Cortex of kidney (tissue), 1 donor: ENCODE results near the gene FGD2.

Experiments
- DNase-seq: peaks from one replicate; lab custom pipeline; 2025; lab: John Stamatoyannopoulos, UW

FGD2 gene, protein sequence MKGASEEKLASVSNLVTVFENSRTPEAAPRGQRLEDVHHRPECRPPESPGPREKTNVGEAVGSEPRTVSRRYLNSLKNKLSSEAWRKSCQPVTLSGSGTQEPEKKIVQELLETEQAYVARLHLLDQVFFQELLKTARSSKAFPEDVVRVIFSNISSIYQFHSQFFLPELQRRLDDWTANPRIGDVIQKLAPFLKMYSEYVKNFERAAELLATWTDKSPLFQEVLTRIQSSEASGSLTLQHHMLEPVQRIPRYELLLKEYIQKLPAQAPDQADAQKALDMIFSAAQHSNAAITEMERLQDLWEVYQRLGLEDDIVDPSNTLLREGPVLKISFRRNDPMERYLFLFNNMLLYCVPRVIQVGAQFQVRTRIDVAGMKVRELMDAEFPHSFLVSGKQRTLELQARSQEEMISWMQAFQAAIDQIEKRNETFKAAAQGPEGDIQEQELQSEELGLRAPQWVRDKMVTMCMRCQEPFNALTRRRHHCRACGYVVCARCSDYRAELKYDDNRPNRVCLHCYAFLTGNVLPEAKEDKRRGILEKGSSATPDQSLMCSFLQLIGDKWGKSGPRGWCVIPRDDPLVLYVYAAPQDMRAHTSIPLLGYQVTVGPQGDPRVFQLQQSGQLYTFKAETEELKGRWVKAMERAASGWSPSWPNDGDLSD

DNA sequence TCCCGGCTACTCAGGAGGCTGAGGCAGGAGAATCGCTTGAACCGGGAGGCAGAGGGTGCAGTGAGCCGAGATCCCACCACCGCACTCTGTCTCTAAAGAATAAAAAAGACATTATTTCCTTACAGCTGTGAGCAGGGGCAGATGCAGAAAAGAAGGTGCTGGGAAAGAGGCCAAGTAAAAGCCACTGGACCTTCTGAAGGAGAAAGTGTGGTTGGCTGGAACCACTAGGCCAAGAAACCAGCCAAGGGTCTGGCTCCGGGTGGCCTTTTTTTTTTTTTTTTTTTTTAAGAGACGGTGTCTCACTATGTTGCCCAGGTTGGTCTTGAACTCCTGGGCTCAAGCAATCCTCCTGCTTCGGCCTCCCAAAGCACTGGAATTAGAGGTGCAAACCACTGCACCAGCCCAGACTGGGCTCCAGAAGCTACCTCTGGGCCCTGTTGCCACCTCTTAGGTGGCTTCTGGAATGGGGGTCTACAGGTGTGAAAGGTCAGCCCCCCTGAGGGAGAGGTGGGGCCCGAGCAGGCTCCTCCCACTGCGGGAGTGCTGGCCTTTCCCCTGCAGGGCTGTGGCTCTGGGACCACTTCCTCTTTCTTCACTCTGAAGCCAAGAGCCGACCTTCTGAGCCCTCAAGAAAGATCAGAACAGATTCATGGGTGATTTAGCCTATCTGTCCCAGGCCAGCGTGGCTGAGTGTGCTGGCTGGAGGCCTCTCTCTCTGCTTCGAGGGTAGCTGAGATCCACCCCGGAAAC is at the start of gene FGD2:
TSS of gene FGD2 (plus strand) at position 595 of the 750 bp plus-strand sequence. CDS start 163 bp downstream, outside the sequence.
- DNase-seq = no peak

DNA sequence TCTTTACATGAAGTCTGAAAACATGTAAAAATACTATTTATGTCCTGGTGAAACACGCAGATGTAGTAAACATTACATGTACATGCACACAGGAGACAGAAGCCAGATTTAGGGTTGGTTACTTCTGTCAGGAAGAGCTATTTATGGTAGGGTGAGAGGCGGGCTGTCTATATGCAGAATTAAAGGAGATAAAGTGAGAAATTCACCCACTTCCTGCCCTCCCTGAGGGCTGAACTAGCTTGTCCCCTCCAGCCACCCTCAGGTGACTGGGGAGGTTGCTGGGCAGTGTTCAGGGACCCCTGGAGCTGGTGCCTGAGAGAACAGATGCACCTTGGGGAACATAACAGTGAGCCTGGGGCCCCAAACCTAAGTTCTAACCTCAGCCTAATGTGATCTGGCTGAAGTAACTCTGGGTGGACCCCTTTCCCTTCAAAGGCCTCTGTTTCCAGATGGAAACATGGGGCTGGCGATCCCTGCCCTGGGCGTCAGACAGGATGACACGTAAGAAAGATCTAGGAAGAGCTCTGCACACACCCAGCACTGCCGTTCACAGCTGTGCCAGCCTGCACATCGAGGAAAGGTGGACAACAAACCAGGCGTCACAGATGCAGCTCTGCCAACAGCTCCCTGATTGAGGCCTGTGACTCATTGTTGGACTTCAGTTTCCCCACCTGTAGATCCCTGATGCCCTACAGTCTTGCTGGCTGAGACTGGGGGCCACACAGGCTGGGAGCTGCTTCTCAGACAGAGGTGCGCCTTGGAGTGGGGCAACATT is 49.6 kb upstream of the FGD2 start:
- DNase-seq = no peak

DNA sequence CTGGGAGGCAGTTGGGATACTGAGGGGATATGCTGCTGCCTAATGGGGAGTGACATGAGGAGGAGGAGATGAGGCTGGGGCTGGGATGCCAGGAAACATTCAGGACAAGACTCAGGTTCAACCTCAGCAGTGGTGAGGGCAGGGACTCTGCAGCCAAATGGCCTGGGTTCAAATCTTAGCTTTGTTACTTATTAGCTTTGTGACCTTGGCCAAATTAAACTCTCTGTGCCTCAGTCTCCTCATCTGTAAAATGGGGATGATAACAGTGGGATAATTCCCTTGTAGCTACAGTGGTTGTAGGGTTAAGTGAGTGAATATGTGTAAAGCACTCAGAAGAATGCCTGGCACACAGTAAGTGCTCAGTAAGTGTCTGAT is 49.0 kb upstream of the FGD2 start:
- no peak for DNase-seq

DNA sequence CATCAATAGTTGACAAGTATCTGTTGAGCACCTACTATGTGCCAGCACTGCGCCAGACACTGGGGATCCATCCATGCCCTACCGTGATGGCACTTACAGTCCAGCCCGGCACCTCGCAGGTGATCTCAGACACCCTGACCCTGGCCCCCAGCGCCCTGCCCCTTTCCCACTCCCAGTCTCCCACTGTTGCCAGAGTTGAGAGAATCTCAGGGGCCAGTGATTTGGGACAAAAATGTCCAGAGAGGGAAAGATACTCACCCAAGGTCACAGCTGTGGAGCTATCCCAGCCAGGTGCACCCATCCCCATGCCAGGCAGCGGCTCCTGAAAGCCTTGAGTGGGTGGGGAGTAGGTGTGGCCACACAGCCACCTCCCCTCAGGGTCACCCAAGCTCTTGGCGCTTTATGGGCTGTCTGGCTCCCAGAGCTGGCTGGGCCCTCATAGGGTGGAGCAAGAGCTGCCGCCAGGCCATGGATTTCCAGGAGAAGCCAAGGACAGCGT is 47.6 kb upstream of the FGD2 start:
- DNase-seq = no peak

DNA sequence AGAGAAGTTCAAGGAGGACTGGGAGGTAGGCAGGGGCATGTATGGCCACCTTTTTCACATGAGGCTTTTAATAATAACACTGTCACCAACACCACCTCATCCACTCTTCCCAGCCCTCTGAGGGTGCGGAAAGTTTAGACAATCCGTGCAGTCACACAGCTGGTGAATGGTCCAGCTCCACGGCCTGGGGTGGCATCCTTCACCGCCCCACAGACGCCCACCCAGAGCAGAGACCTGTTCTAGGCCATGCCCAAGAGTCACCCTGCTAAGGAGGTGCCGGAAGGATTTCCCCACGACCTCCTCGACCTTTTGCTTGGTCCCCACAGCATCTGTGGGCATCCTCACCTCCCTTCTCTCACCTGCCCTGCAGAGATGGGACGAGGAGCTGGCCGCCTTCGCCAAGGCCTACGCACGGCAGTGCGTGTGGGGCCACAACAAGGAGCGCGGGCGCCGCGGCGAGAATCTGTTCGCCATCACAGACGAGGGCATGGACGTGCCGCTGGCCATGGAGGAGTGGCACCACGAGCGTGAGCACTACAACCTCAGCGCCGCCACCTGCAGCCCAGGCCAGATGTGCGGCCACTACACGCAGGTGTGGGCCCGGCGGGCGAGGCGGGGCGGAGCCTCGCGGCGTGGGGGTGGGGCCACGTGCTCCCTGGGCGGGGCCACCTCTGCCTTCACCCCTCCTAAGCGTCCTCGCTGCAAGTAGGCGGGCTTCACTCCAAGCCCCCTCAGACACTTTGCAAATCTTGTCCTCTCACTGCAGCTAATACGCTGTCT is 46.5 kb upstream of the FGD2 start:
- DNase-seq = no peak

DNA sequence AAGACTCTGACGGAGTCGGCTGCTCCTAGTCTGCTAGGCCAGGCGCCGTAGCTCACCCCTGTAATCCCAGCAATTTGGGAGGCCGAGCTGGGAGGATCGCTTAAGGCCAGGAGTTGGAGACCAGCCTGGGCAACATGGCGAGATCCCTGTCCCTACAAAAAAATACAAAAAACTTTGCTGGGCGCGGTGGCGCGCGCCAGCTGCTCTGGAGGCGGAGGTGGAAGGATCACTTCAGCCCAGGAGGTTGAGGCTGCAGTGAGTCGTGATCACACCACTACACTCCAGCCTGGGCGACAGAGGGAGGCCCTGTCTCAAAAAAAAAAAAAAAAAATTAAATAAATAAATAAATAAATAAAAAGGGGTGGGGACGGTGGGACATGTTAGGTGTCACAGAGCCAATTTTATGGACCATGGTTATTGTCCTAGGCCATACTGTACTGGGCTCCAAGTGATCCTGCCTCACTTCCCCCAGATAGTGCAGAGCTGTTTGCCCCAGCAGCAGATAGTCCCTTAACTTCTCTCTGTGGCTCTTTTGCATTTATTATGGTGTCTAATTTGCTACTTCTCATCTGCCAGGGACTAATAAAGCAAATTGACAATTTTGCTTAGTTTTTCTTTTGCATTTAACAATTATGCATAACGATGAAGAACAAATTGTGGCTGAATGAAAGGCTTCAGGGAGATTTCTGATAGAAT is 45.8 kb upstream of the FGD2 start:
- no peak for DNase-seq

DNA sequence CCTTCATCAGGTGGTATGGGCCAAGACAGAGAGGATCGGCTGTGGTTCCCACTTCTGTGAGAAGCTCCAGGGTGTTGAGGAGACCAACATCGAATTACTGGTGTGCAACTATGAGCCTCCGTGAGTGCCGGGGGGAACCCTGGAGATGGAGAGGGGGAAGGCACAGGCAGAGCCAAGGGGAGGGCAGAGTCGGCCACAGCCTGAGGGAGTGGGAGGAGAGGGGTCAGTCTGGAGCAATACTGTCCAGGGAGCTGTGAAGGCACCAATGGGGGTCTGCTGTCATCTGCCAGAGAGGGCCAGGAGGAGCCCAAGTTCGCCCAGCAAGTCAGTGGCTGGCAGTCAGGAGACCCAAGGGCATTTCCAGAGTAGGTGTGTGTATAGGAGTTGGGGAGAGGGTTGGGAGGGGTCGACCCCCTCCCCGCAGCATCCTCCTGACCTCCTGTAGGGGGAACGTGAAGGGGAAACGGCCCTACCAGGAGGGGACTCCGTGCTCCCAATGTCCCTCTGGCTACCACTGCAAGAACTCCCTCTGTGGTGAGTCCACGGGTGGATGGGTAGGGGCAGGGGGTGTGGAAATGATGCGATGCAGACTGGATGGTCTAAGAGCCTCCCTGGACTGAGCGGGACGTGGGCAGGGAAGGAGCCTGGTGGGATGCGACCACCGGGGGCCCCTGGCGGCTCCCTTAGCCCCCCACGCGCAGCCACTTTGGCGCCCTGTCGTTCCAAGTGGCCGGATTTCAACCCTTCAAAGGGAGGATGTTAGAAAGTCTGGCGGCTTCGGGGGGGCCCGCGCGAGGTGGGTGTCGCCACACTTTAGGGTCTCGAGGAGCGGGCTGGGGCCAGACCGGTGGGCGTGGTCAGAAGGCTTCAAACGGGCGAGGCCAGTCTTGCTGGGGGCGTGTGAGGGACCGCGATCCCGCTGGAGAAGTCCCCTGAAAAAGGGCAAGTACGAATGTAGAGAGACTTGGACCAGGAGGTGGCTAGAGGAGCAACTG is 43.7 kb upstream of the FGD2 start:
- DNase-seq = no peak

DNA sequence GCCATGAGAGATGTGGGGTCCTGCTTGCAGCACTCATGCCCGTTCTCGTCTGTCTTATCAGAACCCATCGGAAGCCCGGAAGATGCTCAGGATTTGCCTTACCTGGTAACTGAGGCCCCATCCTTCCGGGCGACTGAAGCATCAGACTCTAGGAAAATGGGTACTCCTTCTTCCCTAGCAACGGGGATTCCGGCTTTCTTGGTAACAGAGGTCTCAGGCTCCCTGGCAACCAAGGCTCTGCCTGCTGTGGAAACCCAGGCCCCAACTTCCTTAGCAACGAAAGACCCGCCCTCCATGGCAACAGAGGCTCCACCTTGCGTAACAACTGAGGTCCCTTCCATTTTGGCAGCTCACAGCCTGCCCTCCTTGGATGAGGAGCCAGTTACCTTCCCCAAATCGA is 42.6 kb upstream of the FGD2 start:
- DNase-seq = no peak

DNA sequence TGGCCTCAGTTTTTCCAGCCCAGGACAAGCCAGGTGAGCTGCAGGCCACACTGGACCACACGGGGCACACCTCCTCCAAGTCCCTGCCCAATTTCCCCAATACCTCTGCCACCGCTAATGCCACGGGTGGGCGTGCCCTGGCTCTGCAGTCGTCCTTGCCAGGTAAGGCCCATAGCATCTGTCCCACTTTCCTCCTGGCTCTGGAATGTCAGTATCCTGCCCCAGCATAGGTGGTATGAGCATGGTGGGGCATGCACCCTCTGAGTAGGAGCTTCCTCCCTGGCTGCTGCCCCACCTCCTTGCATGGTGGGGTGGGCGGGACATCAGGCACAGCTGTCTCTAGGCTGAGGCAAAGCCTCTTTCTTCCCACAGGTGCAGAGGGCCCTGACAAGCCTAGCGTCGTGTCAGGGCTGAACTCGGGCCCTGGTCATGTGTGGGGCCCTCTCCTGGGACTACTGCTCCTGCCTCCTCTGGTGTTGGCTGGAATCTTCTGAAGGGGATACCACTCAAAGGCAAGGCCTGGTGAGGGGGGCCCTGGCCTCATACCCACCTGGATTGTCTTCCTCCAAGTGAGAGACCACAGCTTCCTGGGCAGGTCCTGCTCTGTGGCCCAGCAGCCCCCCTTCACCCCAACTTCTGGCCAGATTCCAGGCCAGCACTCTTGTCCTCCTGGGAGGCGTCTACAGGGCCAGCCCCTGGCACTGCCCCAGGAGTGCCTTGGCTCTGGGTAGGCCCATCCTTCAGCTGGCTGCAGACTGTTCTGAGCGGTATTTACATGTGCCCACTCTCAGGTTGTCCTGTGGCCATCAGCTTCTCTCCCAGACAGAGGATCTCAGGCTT is 41.8 kb upstream of the FGD2 start:
- no peak for DNase-seq

DNA sequence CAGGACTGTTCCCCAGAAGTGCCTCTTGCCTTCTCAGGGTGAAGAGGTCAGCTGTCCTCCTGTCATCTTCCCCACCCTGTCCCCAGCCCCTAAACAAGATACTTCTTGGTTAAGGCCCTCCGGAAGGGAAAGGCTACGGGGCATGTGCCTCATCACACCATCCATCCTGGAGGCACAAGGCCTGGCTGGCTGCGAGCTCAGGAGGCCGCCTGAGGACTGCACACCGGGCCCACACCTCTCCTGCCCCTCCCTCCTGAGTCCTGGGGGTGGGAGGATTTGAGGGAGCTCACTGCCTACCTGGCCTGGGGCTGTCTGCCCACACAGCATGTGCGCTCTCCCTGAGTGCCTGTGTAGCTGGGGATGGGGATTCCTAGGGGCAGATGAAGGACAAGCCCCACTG is 41.1 kb upstream of the FGD2 start:
- no peak for DNase-seq

DNA sequence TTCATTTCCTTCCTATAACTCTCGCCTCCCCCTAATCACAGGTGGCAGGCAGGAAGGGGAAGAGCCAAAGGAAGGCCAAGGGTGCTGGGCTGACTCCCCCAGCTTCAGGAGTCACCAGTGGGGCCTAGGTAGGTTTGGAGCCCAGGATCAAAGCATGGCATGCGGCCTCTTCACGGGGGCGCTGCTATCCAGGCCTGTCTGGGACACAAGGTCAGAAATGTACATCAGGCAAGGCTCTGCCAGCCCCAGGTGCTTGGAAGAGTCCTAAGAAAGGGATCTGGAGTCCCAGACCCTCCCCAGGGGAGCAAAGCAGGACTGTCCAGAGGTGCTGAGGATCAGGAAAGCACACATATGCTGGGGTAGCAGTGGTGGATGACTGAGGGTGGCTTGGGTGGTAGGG is 40.5 kb upstream of the FGD2 start:
- DNase-seq = no peak

DNA sequence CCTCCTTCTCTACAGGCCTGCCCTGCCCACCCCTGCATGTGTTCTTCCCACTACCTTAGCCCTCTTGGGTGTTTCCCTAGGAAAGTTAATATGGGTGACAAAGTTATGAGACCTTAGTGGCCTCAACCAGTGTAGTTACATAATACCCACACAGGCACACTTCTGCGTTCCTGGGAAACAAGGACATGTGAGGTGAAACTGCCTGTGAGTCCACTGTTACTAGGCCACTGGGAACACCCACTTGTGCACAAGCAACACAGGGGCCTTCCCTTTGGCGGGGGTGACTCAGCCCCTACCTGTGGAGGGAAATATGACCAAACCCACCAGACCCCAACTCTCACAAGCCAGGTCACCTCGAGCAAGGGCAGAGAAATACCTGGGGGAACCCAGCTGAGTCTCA is 38.2 kb upstream of the FGD2 start:
- no peak for DNase-seq

DNA sequence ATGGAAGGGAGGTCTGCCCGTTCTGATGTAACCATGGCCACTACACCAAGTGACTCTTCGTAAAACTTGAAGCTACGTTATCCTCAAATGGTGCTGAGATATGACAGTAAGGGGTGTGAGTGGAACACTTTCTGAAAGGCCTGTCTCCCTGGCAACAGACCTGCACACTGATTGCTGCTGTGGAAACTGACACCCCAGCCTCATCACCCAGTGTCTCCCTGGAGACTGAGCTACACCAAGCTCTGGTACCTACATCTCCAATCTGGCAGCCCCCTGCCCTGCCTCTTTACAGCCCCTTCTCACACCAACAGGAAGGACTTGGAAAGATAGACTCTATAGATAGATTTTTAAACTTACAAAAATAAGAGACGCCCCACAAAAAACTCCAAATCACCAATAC is 37.7 kb upstream of the FGD2 start:
- DNase-seq = no peak

DNA sequence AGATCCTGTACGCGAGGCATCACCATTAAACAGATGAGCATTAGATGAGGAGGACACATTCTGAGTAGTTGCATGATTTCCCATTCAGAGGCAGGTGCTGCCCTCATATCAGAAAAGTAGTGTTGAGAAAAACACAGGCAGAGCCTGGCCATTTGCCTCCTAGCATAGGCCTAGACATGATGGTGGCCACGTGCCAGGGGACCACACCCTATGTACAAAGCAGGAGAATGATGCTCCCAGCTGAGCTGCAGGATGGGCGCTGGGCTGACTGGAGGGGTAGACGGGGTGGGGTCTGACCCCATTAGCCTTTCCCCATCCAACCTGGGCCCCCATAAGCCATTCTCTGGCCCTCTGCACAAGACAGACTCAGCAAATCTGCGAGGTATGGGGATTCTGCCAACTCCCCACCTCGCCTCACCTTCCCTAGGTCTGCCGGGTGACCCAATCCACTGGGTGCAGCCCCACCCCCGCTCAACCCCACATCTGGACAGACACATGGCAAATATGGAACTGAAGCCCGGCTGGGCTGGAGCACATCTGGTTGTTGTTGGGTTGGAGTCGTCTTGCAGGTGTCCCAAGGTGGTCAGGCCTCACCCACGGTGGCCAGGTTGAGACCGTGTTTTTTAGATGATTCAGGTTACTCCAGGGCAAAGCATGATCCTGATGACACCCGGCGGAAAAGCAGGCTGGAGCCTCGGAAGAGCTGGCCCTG is 37.0 kb upstream of the FGD2 start:
- no peak for DNase-seq

DNA sequence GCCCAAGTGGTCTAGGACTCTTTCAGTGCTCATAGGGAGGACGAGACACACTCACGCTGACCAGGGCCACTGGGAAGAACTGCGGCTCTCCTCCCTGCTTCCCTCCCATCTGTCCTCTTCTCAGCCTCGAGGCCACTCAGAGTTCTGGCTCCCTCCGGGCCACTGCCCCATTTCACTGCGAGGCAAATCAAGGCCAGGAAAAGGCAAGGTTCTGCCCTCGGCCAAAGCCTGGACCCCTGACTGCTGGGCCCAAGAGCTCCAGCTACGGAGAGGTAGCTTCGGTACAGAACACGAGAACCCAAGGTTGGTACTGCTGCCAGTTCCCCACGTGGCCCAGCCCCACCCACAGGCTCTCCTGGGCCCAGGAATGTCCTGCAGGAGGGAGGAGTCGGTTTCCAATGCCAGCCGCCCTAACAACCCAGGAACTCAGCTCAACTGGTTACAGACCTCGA is 36.2 kb upstream of the FGD2 start:
- no peak for DNase-seq

DNA sequence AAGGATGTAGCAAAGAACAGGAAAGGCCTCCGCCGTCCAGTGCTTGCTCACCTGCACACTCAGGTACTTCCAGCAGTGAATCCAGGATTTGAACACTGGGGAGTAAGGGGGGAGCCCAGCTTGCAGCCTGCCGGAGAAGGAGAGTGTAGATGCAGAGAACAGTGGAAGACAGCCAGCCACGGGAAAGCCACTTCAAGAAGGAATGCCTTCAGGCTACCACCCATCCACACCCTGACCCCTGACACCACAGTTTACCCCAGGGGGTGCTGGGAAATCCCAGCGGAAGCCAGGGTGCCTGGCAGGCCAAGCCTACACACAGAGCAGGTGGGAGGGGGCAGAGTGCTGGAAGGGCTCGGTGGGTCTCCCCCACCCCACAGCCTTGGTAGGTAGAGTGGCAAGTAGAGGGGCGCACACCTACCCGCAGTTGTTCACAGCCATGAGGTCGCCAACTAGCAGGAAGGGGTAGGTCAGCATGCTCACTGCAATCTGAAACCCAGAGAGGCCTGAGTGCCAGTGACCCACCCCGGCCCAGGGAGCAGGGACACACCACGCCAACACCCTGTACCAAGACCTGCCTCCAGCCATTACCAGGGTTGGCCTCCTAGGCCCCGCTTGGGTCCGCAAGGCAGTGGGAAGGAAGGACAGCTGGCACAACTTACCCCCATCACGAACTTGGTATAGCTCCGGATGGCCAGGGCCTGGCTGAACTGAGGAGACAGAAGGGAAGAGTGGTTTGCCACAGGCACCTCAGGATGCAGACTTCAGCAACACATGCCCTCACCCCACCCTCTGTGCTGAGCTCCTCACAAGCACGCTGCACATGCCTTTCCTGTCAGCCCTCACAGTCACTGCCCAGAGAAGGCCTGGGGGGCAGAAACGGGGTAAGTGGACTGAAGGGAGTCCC is 35.2 kb upstream of the FGD2 start:
- no peak for DNase-seq
